HepG2 (cell line): ENCODE measurements around the gene PRH2. TPM values are rescaled to one million over a fixed set of nuclear protein-coding genes. Genes with fewer than 3 reads are reported as not detected.

Experiments used
- CBFB ChIP-seq: sonication (generic); formaldehyde crosslinking; IDR thresholded peaks from 2 replicates; pipeline ENCODE4 v1.4.0; 2020; ENCODE audit warnings: missing genetic modification reagents
- CREB1 ChIP-seq, 2 experiments: fragments of 450-650 bp in 1 of 2; IDR thresholded peaks; 2 replicates each; pipeline ENCODE4 v1.6.1; 2016 to 2017; ENCODE audit warnings: control low read depth in 1 of 2, mild to moderate bottlenecking in 1 of 2, missing compliant biosample characterization in 1 of 2, missing genetic modification characterization in 1 of 2
- DR1 ChIP-seq: sonication (generic); formaldehyde crosslinking; IDR thresholded peaks from 2 replicates; pipeline ENCODE4 v1.8.0; 2021; ENCODE audit warnings: mild to moderate bottlenecking, missing genetic modification reagents, inconsistent platforms
- GABPB1 ChIP-seq: IDR thresholded peaks from 2 replicates; pipeline ENCODE4 v1.6.1; 2016; ENCODE audit warnings: mild to moderate bottlenecking, missing genetic modification reagents, moderate library complexity, missing compliant biosample characterization
- JDP2 ChIP-seq: sonication (generic); formaldehyde crosslinking; IDR thresholded peaks from 2 replicates; pipeline ENCODE4 v1.8.1; 2022; ENCODE audit warnings: missing genetic modification reagents, borderline replicate concordance
- JUN ChIP-seq: sonication (generic); formaldehyde crosslinking; IDR thresholded peaks from 2 replicates; pipeline ENCODE4 v1.4.0; 2020; ENCODE audit warnings: mild to moderate bottlenecking, missing genetic modification reagents
- NFAT5 ChIP-seq: sonication (generic); formaldehyde crosslinking; IDR thresholded peaks from 2 replicates; pipeline ENCODE4 v1.4.0; 2020; ENCODE audit warnings: missing genetic modification reagents
- RAD21 ChIP-seq: fragments of 450-650 bp; formaldehyde crosslinking; IDR thresholded peaks from 2 replicates; pipeline ENCODE4 v1.5.0; 2020; ENCODE audit warnings: mild to moderate bottlenecking
- RFX1 ChIP-seq: fragments of 450-650 bp; IDR thresholded peaks from 2 replicates; pipeline ENCODE4 v1.6.1; 2017
- YEATS4 ChIP-seq: sonication (generic); formaldehyde crosslinking; IDR thresholded peaks from 2 replicates; pipeline ENCODE4 v1.4.0; 2020; ENCODE audit warnings: missing genetic modification reagents, borderline replicate concordance
- ZFP1 ChIP-seq: IDR thresholded peaks from 2 replicates; pipeline ENCODE4 v1.6.1; 2016
- ZNF274 ChIP-seq: sonication (generic); formaldehyde crosslinking; IDR thresholded peaks from 2 replicates; pipeline ENCODE4 v1.5.1; 2020; ENCODE audit warnings: mild to moderate bottlenecking, missing genetic modification reagents
- ZNF564 ChIP-seq: sonication (generic); formaldehyde crosslinking; IDR thresholded peaks from 2 replicates; pipeline ENCODE4 v1.8.1; 2023; ENCODE audit warnings: mild to moderate bottlenecking, missing genetic modification reagents
- ZNF619 ChIP-seq: sonication (generic); formaldehyde crosslinking; IDR thresholded peaks from 2 replicates; pipeline ENCODE4 v1.4.0; 2020; ENCODE audit warnings: mild to moderate bottlenecking, missing genetic modification reagents
- ZNF879 ChIP-seq: sonication (generic); formaldehyde crosslinking; IDR thresholded peaks from 2 replicates; pipeline ENCODE4 v1.8.1; 2023; ENCODE audit warnings: missing genetic modification reagents
- polyA plus RNA-seq, 8 experiments: library from polyadenylated mRNA; depleted of rRNA in 3 of 8; stranded (reverse) in 7 of 8; unstranded in 1 of 8; fragments of >200 nt; fragmentation: Illumina TruSeq in 4 of 8; extraction: Trizol in 4 of 8; gene quantifications; 2 replicates each; pipeline versions ENCODE4 v1.2.1 to v1.2.3, GENCODE V29; 2011 to 2016; ENCODE audit warnings: low read depth in 4 of 8, missing spikeins in 1 of 8, mixed read lengths in 1 of 8; ENCODE audit not compliant: insufficient read depth in 1 of 8
- total RNA-seq, 5 experiments: library from RNA; depleted of rRNA; stranded (reverse); fragments of >200 nt; fragmentation: Illumina TruSeq; extraction: Trizol; gene quantifications; 2 replicates each; pipeline ENCODE4 v1.2.3, GENCODE V29; 2016; ENCODE audit warnings: low read depth in 1 of 5
- TF ChIP-seq, protein P1 (sequence below): sonication (generic); formaldehyde crosslinking; IDR thresholded peaks from 2 replicates; pipeline ENCODE4 v1.4.0; 2020; ENCODE audit warnings: missing genetic modification reagents
- TF ChIP-seq, protein P2 (sequence below): sonication (generic); formaldehyde crosslinking; IDR thresholded peaks from 2 replicates; pipeline ENCODE4 v1.5.1; 2020; ENCODE audit warnings: mild to moderate bottlenecking, missing genetic modification reagents, moderate library complexity
- TF ChIP-seq, protein P3 (sequence below): IDR thresholded peaks from 2 replicates; pipeline ENCODE4 v1.6.1; 2012; ENCODE audit warnings: low read depth, low read length, improper control_type of control experiment

Gene PRH2
- total and polyA plus RNA-seq, 2 of the 13 experiments (the other 11 are each of a cell fraction or from before 2014, with no cell fraction given) = 0.24 to 0.48 TPM

DNA sequence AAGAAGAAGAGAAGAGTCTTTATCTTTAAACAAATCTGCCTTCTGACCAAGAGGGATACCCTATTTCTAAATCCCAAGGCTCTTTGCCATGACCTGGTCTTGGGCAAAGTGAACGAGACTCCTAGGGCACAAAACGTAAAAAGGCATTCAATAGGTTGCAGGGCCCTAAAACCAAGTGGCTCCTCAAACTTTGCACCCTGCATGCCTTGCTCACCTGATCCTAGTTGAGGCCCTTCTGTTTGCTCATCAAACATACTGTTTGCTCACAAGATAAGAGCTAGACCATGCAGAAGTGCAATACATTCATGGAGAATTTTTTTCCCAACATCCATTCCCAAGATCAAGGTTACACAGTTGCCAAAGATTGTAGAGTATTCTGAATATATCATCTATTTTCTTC, 37.1 kb upstream of the PRH2 start (continued):
- peak; percentile 52; the same call in 1 of the 2 replicates for TF ChIP-seq JUN (CRISPR knock-in tag)
- TF ChIP-seq YEATS4 (CRISPR knock-in tag) = peak; percentile 60; the same call in 1 of the 2 replicates
- TF ChIP-seq, protein P1, sequence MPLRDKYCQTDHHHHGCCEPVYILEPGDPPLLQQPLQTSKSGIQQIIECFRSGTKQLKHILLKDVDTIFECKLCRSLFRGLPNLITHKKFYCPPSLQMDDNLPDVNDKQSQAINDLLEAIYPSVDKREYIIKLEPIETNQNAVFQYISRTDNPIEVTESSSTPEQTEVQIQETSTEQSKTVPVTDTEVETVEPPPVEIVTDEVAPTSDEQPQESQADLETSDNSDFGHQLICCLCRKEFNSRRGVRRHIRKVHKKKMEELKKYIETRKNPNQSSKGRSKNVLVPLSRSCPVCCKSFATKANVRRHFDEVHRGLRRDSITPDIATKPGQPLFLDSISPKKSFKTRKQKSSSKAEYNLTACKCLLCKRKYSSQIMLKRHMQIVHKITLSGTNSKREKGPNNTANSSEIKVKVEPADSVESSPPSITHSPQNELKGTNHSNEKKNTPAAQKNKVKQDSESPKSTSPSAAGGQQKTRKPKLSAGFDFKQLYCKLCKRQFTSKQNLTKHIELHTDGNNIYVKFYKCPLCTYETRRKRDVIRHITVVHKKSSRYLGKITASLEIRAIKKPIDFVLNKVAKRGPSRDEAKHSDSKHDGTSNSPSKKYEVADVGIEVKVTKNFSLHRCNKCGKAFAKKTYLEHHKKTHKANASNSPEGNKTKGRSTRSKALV = no peak
- TF ChIP-seq JDP2 (CRISPR knock-in tag) = no peak; the same call in 1 of the 2 replicates
- TF ChIP-seq CBFB (CRISPR knock-in tag) = peak; percentile 63; the same call in 1 of the 2 replicates
- TF ChIP-seq, protein P2, sequence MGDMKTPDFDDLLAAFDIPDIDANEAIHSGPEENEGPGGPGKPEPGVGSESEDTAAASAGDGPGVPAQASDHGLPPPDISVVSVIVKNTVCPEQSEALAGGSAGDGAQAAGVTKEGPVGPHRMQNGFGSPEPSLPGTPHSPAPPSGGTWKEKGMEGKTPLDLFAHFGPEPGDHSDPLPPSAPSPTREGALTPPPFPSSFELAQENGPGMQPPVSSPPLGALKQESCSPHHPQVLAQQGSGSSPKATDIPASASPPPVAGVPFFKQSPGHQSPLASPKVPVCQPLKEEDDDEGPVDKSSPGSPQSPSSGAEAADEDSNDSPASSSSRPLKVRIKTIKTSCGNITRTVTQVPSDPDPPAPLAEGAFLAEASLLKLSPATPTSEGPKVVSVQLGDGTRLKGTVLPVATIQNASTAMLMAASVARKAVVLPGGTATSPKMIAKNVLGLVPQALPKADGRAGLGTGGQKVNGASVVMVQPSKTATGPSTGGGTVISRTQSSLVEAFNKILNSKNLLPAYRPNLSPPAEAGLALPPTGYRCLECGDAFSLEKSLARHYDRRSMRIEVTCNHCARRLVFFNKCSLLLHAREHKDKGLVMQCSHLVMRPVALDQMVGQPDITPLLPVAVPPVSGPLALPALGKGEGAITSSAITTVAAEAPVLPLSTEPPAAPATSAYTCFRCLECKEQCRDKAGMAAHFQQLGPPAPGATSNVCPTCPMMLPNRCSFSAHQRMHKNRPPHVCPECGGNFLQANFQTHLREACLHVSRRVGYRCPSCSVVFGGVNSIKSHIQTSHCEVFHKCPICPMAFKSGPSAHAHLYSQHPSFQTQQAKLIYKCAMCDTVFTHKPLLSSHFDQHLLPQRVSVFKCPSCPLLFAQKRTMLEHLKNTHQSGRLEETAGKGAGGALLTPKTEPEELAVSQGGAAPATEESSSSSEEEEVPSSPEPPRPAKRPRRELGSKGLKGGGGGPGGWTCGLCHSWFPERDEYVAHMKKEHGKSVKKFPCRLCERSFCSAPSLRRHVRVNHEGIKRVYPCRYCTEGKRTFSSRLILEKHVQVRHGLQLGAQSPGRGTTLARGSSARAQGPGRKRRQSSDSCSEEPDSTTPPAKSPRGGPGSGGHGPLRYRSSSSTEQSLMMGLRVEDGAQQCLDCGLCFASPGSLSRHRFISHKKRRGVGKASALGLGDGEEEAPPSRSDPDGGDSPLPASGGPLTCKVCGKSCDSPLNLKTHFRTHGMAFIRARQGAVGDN = no peak
- no peak for TF ChIP-seq ZNF879 (CRISPR knock-in tag)
- TF ChIP-seq GABPB1 = 0 out of 2 replicates have a peak, but pooled peaks have one; percentile 39
- TF ChIP-seq RFX1 = no peak
- TF ChIP-seq, protein P3, sequence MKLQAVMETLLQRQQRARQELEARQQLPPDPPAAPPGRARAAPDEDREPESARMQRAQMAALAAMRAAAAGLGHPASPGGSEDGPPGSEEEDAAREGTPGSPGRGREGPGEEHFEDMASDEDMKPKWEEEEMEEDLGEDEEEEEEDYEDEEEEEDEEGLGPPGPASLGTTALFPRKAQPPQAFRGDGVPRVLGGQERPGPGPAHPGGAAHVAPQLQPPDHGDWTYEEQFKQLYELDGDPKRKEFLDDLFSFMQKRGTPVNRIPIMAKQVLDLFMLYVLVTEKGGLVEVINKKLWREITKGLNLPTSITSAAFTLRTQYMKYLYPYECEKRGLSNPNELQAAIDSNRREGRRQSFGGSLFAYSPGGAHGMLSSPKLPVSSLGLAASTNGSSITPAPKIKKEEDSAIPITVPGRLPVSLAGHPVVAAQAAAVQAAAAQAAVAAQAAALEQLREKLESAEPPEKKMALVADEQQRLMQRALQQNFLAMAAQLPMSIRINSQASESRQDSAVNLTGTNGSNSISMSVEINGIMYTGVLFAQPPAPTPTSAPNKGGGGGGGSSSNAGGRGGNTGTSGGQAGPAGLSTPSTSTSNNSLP = peak; percentile 88
- peak; percentile 44 for TF ChIP-seq RAD21 (CRISPR knock-in tag)
- no peak for TF ChIP-seq ZNF274 (CRISPR knock-in tag)
- no peak for TF ChIP-seq ZNF619 (CRISPR knock-in tag)
- TF ChIP-seq DR1 = no peak
- TF ChIP-seq ZNF564 (CRISPR knock-in tag) = no peak
- TF ChIP-seq CREB1 (IDR thresholded peaks at IDR 0.05) = no peak
- TF ChIP-seq CREB1 (CRISPR knock-in tag; IDR thresholded peaks at IDR 0.05) = peak; percentile 85
- TF ChIP-seq NFAT5 (CRISPR knock-in tag) = no peak
- TF ChIP-seq ZFP1 (CRISPR knock-in tag) = peak; percentile 95
